Stimulated activated CD8-positive, alpha-beta memory T cell treated with anti-CD3 and anti-CD28 coated beads, Interleukin-12 subunit alpha, Interleukin-12 subunit beta, amount 100 ng/mL, for 4 hours (primary cell): ENCODE data around the gene BCAS2.

Experiments
- DNase-seq: peaks from one replicate; pipeline ENCODE4 v3.0.0-alpha.2; 2020; ENCODE audit warnings: low read depth

The BCAS2 gene

DNA sequence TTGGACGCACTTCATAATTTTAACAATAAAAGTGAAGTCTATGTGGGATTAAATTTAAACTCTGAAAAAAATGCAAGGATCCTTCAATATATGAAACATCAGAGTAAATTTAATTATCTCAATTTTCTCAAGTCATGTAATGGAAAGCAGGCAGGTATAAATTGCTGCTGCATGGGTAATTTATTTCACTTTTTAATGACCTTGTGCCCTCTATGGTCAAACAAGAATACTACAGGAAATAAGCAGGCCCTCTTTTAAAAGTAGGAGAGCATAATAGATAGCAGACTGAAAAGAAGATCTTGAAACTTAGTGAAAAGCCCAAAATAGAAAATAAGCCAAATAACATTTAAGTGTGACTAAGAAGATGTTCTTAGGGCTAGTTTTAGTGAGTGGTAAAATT is 22.9 kb downstream of the BCAS2 start:
- no peak for DNase-seq

DNA sequence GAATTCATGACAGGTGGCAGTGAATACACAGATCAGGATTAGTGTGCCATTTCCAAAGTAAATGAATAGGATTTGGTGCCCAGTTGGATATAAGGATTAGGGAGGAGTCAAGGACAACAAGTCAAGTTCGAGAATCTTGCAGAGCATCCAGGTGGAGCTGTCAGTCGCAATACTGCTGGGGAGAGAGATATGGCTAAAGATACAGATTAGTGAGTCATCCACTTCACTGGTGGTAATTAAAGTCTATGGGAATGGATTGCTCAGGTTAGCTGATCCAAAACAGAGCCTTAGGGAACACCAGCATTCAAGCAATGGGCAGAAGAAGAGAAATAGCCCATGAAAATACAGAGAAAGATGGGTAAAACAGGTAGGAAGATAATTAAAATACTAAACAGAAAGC is 26.8 kb downstream of the BCAS2 start:
- DNase-seq: no peak

DNA sequence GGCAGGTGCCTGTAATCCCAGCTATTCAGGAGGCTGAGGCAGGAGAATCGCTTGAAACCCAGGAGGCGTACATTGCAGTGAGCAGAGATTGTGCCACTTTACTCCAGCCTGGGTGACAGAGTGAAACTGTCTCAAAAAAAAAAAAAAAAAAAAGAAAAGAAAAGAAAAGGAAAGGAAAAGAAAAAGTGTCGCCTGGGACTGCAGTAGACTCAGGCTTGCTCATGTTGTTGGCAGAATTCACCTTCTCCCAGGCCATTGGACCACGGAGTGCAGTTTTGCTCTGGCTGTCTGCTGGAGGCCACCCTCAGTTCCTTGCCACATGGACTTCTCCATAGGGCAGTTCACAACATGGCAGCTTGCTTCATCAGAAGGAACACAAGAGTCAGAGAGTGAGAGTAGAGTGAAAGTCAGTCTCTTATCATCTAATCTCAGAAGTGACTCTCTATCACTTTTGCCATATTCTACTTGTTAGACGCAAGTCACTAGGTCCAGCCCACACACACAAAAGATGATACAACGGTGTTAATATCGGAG is 29.2 kb downstream of the BCAS2 start:
- no peak for DNase-seq

DNA sequence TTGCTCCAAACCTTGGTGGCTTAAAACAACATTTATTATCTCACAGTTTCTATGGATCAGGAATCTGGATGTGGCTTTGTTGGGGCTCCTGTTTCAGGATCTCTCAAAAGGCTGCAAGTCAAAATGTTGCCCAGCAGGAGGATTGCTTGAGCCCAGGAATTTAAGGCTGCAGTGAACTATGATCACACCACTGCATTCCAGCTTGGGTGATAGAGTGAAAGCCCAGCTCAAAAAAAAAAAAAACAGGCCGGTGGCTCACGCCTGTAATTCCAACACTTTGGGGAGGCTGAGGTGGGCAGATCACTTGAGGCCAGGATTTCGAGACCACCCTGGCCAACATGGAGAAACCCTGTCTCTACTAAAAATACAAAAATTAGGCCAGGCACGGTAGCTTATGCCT is 30.0 kb downstream of the BCAS2 start:
- no peak for DNase-seq

DNA sequence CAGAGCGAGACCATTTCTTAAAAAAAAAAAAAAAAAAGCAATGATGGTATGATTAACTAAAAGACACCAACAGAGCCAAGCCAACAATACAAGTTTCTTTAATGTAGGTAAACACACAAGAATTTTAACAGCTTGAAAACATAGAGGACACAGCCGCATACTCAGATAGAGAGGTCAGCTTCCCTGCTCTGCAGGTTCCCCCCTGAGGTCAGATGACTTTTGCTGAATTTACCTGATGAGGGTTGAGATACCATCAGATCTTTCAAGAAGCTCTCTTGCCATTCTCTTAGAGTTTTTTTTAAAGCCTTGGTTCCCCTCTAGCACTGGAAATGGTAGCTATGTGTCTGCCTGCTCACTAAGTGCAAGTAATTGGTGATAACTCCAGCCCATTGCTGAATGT is 31.1 kb downstream of the BCAS2 start:
- DNase-seq: no peak

DNA sequence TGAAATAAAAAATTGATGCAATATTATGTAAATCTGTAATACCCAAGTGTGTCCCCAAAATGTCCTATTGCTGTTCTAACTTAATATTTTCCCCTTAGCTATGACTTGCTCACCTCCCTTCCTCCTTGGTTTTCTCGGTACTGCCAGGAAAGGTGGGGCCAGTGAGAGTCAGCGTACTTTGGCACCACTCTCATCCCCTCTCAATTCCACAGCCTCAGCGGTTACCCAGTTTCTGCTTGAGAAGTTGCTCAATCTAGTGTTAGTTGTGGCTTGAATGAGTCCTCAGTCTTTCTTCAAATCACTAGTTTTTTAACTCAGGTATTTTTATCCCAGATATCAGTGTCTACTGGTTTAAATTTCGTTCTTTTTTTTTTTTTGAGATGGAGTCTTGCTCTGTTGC is 32.3 kb downstream of the BCAS2 start:
- no peak for DNase-seq

DNA sequence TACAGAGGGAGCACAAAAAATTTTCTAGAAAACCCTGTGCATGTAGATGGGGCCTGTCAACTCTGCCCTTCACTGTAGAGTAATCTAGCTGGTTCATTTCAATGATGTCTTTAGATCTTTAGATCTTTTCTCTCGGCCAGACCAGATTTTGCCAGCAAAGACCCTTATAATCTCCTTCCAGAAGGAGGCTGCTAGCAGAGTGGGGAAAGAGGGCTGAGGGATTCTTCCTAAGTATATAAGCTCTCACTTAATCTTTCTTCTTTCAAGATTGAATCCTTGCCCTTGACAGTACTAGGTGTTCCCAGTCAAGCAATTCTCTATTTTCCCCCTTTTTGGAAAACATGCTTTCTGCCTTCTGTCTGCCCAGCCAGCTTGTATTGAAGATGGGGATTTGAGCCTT is 34.3 kb downstream of the BCAS2 start:
- no peak for DNase-seq

DNA sequence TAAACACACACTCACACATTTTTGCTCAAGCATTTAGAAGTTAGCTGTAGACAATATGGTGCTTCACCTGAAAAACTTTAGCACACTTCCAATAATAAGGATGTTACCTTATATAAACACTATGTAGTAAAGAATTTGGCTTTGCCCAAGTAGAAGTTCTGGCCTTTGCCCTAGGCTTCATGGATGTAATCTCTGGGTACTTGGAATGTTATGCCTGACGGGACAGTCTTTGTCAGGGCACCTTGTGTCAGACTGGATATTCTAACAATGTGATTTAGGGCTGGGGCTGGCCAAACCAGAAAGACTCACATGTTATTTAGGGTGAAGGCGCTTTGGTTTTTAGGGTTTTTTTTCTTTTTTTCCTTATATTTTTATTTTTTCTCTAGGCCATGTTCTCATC is 35.6 kb downstream of the BCAS2 start:
- no peak for DNase-seq

DNA sequence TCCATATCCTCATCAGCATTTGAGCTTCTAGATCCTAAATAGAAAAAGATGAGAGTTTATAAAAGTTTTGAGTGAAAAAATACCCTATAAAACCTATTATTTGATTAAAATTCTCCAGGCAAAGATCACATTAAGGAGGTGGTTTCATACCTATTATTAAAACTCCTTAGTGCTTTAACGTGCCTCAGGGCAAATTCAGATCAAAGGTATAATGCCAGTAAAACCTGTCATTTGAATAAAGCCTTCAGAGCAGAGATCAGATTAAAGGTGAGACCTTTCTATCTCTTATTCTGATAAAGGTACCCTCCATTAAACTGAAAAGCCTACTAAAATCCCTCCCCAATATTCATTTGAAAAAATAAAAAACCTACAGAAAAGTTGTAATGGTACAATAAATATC is 36.1 kb downstream of the BCAS2 start:
- DNase-seq: no peak

DNA sequence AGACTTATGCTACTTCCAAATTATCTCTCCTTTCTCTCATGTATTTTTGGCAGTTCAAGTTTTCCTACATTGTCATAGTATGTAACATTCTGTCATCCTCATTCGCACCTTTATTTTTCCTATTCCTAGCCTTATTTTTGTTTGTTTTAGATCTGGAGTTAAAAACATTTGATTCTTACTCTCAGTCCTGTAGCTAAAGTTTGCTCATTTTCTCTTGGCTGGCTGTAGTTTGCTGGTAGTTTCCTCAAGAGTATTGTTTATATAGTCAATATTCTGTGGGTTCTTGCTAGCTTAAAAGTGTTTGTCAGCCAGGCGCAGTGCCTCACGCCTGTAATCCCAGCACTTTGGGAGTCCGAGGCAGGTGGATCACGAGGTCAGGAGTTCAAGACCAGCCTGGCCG is 40.6 kb downstream of the BCAS2 start:
- no peak for DNase-seq

DNA sequence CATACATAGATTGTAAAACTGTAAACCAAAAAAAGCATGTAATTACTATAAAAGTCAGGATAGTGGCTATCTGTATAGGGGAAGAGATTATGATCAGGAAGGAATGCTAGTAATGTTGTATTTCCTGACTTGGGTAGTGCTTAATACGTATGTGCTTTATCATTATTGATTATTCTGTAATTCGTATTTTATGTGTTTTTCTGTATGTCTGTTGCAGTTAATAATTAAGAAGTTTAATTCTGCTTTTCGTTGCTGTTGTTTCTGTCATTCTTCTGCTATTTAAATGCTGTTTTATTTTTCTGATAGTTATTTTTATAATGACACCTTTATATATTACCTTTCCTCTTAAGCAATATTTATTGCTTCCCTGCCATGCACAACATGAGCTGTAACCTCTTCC is 41.1 kb downstream of the BCAS2 start:
- DNase-seq: no peak

DNA sequence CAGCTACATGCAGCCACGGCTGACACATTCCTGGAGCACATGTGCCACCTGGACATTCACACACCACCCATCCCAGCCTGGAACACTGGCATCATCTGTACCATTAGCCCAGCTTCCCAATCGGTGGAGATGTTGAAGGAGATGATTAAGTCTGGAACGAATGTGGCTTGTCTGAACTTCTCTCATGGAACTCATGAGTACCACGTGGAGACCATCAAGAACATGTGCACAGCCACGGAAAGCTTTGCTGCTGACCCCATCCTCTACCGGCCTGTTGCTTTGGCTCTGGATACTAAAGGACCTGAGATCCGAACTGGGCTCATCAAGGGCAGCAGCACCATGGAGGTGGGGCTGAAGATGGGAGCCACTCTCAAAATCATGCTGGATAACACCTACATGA is 45.4 kb downstream of the BCAS2 start:
- DNase-seq: no peak

DNA sequence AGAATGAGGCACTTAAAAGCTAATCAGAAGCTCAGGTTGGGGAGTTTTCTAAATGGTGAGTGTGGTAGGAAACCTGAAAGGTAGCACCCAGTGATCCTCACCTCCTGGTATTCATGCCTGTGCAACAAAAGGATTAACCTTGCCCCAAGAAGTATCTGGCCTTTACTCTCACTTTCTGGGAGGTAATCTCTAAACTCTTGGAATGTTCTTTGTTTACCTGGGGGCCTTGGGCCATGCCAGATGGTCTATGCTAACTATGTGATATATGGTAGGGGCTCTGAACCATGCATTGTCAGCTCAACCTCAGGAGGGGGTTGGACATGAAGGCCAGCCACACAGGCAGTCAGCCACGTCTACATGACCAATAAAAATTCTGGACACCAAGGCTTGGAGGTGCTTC is 46.0 kb downstream of the BCAS2 start:
- DNase-seq: no peak

DNA sequence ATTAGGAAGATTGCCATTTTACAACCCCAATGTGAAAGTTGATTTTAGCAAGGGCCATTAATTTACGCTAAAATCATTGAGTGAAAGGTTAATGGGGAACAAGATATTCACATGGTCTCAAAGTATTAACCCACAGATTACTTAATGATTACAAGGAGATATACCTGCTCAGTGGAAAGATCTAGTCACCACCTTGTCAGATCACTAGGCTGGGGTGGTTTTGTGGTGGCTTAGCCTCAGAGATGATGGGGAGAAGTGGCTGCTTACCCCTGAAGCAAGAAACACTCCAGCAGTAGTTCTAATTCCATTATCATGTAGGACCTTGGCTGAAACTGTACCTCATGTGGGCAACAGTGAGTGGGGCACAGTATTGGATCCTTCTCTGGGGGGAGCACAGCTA is 50.3 kb downstream of the BCAS2 start:
- no peak for DNase-seq

DNA sequence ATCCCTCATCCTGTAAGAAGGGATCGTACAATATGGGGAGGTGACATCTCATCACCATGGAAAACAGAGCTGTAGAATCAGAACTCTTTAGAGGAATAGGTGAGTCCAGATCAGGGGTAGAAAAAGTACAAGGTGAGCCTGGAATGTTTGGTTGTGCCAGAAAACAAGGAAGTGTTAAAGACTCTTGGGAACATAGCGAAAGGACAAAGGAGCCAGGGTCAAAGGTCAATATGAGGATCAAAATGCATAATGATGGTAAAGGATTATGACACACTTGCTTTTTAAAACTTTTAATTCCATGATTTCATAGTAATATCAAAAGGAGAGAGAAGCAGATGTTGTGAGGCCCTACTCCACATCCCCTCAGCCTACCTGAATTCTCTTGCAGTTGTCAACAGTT is 51.2 kb downstream of the BCAS2 start:
- DNase-seq: no peak

DNA sequence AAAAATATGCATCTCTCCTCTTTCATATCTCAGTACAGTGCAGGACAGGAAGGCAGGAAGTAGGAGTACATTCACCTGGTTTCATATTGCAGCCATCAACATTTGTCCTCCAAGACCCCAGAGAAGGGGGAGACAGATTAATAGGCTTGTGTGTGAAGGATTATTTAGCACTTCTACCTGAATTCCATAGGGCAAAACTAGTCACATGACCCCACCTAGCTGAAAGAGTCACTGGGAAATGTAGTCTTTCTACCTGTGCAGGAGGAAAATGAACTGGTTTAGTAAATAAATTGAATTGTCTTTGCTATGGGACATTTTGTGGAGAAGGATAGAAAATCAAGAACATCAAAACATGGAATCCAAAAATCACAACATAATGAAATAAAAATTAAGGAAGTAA is 56.5 kb downstream of the BCAS2 start:
- DNase-seq: no peak

DNA sequence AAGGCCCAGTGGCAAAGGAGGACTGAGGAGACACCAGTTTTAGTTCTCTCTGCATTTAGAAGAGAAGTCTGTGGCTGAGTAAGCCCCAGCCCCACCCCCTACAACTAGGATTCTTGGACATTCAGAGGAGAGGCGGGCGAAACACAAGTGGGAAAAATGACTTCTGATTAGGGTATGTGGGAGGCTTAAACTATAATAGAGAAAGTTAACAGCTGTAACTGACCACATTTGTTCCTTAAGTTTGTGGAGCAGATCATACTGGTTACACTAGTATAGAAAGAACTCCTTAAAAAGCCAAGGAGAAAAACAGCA is 59.2 kb downstream of the BCAS2 start:
- no peak for DNase-seq

DNA sequence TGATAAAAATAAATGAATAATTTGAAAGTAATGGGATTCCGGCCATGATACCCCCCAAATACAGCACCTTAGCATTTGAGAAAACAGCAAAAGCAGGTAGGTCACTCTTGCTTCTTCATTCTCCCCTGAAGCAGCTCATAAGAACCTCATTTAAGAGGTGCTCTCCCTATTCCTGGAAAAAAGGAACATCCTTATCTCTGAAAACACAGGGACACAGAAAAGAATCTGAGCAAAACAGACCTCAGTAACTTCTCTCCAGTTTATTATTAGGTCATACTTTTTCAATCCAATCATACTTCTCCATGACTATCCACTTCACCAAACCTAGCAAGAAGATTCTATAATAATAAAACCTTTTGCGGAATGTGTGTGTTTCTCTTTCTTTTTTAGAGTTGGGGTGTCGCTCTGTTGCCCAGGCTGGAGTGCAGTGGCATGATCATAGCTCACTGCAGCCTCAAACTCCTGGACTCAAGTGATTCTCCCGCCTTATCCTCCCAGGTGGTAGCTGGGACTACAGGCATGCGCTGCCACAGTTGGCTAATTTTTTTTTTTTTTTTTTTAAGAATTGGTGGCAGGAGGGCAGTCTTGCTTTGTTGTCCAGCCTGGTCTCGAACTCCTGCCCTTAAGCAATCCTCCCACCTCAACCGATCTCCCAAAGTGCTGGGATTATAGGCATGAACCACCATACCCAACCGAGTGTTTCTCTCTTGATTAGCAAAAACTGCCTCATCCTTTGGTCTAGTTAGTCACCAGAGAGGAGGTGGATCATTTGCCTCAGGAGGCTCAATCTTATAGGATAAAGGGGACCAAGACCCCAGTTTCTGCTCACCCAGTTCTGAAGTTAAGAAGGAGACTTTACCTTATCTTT is 59.8 kb downstream of the BCAS2 start:
- no peak for DNase-seq
